ENCODE results near the gene SERINC4. TPM values are rescaled to one million over a fixed set of nuclear protein-coding genes. Genes with fewer than 3 reads are reported as not detected.

Gene SERINC4
- polyA plus RNA-seq, 1 donor, result 0.42 TPM

DNA sequence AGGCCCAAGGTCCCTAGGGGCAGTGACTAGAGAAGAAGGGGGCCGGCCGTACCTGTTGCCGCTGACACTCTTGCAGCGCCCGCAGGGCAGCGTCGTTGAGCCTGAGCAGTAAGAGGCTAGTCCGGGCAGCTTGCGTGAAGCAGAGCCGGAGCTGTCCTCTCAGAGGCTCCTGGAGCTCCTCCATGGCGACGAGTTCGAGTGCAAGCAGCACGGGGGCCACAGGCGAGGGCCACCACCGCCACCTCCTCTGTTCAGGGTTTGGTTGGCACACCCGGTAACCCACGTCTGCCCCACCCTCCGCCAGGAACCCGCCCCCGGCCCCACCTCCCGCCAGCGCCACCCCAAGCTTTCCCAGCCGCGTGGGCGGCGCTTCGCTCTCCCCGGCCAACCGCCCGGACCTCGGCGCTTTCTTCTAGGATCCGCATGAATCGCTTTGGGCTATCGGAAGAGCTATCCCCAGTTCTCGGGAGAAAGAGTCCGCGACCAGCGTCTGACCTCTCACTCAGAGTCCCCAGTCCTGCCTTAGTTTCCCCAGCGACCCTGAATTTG is 23.2 kb downstream of the SERINC4 start, which contains the start of gene ELL3:
Gene ELL3 (minus strand): TSS at position 249 of the 549 bp plus-strand sequence. CDS start 65 bp downstream, at position 184.
- Histone ChIP-seq H3K27me3 (ENCODE audit: control insufficient read depth, insufficient read depth, low read length) (no peaks in the 10 kb centered on the region), H3K4me1 (ENCODE audit: control insufficient read depth, insufficient read depth, low read length) (peaks cover 20% of the 10 kb centered on the region), H3K27ac (ENCODE audit: low read length) (peak within 1 kb of the TSS; percentile 94), H3K9me3 (ENCODE audit: control insufficient read depth, low read depth, low read length) (no peaks in the 10 kb centered on the region), H3K36me3 (ENCODE audit: control insufficient read depth, insufficient read depth, low read length) (peaks cover 25% of the 10 kb centered on the region), H3K4me3 (ENCODE audit: low read length) (peak within 1 kb of the TSS; percentile 74)
- DNase-seq, result peak; percentile 72 to 91
- no CpG with 5 or more reads among the region's 41 CpGs for whole genome bisulfite sequencing (ENCODE audit: insufficient coverage, low lambda C conversion rate)

DNA sequence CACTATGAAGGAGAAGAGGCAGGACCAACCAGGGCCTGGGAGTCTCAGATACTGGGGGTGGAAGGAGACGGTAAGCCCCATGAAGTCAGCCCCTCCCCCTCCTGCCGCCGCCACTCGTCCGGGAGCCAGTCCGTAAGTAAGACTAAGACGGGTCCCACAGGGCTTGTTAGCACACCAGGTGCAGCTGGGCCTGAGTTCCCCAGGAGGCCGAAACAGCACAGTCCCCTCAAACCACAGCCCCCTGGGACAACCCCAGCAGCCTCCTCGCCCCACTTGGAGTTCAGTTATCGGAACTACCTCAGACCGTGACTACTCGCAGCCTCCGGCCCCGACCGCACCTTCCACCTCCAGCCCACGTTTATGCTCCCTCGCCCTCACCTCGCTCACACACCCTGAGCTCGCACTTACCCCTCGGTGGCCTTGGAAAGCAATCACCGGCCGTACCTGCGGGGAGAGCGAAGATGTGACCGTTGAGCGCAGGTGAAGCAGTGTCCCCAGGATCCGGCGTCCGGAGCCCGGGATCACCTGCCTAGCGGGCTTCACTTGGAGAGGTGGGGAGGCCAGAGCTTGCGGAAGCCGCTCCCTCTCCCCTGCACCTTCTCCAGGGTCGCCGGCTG is 23.8 kb downstream of the SERINC4 start:
- WGBS (ENCODE audit: insufficient coverage, low lambda C conversion rate), result no CpG with 5 or more reads among the region's 35 CpGs
- peak overlapping the region; percentile 94 for H3K27ac ChIP-seq (ENCODE audit: low read length)
- peak in 1 of 2 donors; percentile 70 for DNase-seq
- peaks cover 31% of the 10 kb centered on the region for H3K36me3 ChIP-seq (ENCODE audit: control insufficient read depth, insufficient read depth, low read length)
- peak overlapping the region; percentile 74 for H3K4me3 ChIP-seq (ENCODE audit: low read length)
- H3K4me1 ChIP-seq (ENCODE audit: control insufficient read depth, insufficient read depth, low read length), result peaks cover 20% of the 10 kb centered on the region
- H3K9me3 ChIP-seq (ENCODE audit: control insufficient read depth, low read depth, low read length), result no peaks in the 10 kb centered on the region
- H3K27me3 ChIP-seq (ENCODE audit: control insufficient read depth, insufficient read depth, low read length), result no peaks in the 10 kb centered on the region

DNA sequence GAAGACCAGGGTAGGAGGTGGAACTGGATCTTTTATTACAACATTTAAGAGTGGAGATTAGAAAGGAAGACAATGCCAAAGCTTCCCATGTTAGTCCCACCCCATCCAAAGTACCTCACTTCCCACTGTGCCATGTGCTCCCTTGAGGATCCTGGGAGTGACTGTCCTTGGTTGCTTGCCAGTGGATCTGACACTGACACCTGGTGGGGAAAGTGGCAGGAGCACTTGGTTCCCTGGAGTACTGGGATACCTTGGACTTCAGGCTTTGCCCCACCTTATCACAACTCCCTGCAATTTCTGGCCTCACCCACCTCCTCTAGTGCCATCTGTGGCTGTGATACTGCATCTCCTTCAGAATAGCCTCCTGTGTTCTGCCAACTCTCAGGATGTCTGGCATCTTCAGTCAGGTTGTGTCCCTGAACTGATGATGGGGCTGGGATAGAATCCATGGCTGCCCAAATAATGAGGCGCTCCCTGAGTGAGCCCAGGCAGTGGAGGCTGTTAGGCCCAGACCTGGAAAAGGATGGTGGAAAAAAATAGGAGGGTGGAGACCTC is 24.5 kb downstream of the SERINC4 start:
- peak; percentile 93 to 97 for DNase-seq
- no CpG with 5 or more reads among the region's 1 CpG for WGBS (ENCODE audit: insufficient coverage, low lambda C conversion rate)
- H3K9me3 ChIP-seq (ENCODE audit: control insufficient read depth, low read depth, low read length), result no peaks in the 10 kb centered on the region
- H3K27ac ChIP-seq (ENCODE audit: low read length), result peak overlapping the region; percentile 94
- H3K36me3 ChIP-seq (ENCODE audit: control insufficient read depth, insufficient read depth, low read length), result peaks cover 38% of the 10 kb centered on the region
- H3K4me1 ChIP-seq (ENCODE audit: control insufficient read depth, insufficient read depth, low read length), result peaks cover 20% of the 10 kb centered on the region
- H3K27me3 ChIP-seq (ENCODE audit: control insufficient read depth, insufficient read depth, low read length), result no peaks in the 10 kb centered on the region
- H3K4me3 ChIP-seq (ENCODE audit: low read length), result peak overlapping the region; percentile 74

DNA sequence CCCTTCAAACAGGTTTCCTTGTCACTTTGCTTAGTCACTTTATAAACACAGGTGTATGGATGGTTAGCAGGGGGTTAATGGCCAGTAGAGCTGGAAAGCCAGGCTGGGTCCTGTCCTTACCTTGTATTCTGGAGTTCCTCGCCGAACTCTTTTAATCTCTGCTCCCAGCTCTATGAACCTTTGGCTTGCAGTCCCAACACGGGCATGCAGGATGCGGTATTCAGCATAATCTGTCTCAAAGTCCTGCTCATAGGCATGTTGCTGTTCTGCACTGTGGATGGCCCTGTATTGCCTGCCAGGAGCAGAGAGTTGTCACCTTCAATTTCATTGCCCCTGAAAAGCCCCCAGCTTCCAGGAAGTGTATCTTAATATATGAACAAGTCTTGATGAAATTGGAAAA is 26.0 kb downstream of the SERINC4 start:
- Histone ChIP-seq H3K27ac (ENCODE audit: low read length) (no peak overlapping the region), H3K9me3 (ENCODE audit: control insufficient read depth, low read depth, low read length) (no peaks in the 10 kb centered on the region), H3K4me1 (ENCODE audit: control insufficient read depth, insufficient read depth, low read length) (peaks cover 20% of the 10 kb centered on the region), H3K36me3 (ENCODE audit: control insufficient read depth, insufficient read depth, low read length) (peaks cover 48% of the 10 kb centered on the region), H3K4me3 (ENCODE audit: low read length) (no peak overlapping the region), H3K27me3 (ENCODE audit: control insufficient read depth, insufficient read depth, low read length) (no peaks in the 10 kb centered on the region)
- no CpG with 5 or more reads among the region's 4 CpGs for WGBS (ENCODE audit: insufficient coverage, low lambda C conversion rate)
- no peak for DNase-seq

DNA sequence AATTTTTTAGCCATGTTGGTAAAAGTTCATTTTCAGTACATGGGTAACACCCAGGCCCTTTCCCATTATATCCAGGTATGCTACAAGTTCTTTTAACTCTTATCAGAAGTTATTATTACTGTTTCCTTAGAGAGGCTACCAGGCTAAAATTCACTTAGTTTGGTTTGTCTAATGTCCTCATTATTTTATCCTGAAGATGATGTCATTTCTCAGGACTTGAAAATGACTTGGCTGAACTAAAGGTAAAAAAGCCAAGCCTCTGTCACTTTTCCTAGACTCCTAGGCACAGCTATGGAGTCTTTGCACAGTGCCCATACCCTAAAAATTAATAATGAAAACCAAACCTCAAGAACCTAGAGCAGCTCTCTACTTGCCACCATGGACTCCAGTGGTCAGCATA is 27.4 kb downstream of the SERINC4 start:
- Histone ChIP-seq H3K27me3 (ENCODE audit: control insufficient read depth, insufficient read depth, low read length) (no peaks in the 10 kb centered on the region), H3K4me1 (ENCODE audit: control insufficient read depth, insufficient read depth, low read length) (peaks cover 15% of the 10 kb centered on the region), H3K4me3 (ENCODE audit: low read length) (no peak overlapping the region), H3K36me3 (ENCODE audit: control insufficient read depth, insufficient read depth, low read length) (peaks cover 60% of the 10 kb centered on the region), H3K27ac (ENCODE audit: low read length) (no peak overlapping the region), H3K9me3 (ENCODE audit: control insufficient read depth, low read depth, low read length) (no peaks in the 10 kb centered on the region)
- no peak for DNase-seq

DNA sequence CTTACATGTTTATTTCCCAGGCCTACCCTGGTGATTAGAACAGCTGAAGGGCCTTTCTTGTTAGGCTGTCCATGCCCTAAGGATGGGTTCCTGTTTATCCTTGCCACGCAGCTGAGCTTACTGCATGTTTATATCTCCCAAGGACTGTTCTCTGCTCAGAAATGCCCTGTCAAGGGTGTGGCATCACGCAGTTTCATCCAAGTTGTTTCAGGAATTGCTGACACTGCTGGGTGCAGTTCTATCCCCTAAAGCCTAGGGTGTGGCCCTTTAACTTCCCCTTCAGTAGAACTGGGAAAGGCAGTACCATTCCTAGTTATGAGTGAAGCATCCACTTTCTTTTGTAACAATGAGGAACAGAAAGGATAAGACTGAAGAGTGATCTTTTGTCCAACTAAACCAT is 28.2 kb downstream of the SERINC4 start:
- DNase-seq, result peak in 1 of 2 donors; percentile 40
- Histone ChIP-seq H3K36me3 (ENCODE audit: control insufficient read depth, insufficient read depth, low read length) (peaks cover 68% of the 10 kb centered on the region), H3K4me1 (ENCODE audit: control insufficient read depth, insufficient read depth, low read length) (peaks cover 12% of the 10 kb centered on the region), H3K4me3 (ENCODE audit: low read length) (no peak overlapping the region), H3K9me3 (ENCODE audit: control insufficient read depth, low read depth, low read length) (no peaks in the 10 kb centered on the region), H3K27ac (ENCODE audit: low read length) (peak overlapping the region; percentile 2), H3K27me3 (ENCODE audit: control insufficient read depth, insufficient read depth, low read length) (no peaks in the 10 kb centered on the region)
- no CpG with 5 or more reads among the region's 2 CpGs for WGBS (ENCODE audit: insufficient coverage, low lambda C conversion rate)

DNA sequence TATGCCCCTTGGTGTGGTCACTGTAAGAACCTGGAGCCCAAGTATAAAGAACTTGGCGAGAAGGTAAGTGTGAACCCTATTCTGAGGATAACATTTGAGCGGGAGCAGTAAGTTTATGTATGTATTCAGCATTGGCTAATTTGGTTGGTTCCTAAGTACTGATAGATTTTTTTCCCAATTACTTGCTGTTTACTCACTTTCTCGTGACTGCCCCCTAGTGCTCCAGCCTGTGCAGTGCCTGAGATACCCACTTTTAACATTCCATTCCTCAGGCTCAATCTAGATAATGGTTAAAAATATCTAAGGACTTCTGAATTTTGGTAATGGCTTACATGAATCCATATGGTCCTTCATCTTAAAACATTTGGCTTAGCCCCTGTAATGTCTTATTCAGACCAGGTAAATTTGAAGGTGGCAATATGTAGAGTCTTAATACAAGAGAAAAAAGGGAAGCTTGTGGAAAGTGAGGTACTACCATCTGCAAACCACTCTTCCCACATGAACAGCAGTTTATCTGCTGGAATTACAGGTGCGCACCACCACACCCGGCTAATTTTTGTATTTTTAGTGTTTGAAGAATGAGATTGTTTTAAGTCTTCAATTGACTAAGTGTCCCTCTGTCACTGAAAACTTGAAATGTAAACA is 30.3 kb downstream of the SERINC4 start:
- DNase-seq, result peak in 1 of 2 donors; percentile 39
- H3K36me3 ChIP-seq (ENCODE audit: control insufficient read depth, insufficient read depth, low read length), result peaks cover 88% of the 10 kb centered on the region
- peaks cover under 1% of the 10 kb centered on the region for H3K4me1 ChIP-seq (ENCODE audit: control insufficient read depth, insufficient read depth, low read length)
- H3K9me3 ChIP-seq (ENCODE audit: control insufficient read depth, low read depth, low read length), result no peaks in the 10 kb centered on the region
- no peak overlapping the region for H3K4me3 ChIP-seq (ENCODE audit: low read length)
- no peak overlapping the region for H3K27ac ChIP-seq (ENCODE audit: low read length)
- H3K27me3 ChIP-seq (ENCODE audit: control insufficient read depth, insufficient read depth, low read length), result no peaks in the 10 kb centered on the region
- no CpG with 5 or more reads among the region's 5 CpGs for WGBS (ENCODE audit: insufficient coverage, low lambda C conversion rate)

DNA sequence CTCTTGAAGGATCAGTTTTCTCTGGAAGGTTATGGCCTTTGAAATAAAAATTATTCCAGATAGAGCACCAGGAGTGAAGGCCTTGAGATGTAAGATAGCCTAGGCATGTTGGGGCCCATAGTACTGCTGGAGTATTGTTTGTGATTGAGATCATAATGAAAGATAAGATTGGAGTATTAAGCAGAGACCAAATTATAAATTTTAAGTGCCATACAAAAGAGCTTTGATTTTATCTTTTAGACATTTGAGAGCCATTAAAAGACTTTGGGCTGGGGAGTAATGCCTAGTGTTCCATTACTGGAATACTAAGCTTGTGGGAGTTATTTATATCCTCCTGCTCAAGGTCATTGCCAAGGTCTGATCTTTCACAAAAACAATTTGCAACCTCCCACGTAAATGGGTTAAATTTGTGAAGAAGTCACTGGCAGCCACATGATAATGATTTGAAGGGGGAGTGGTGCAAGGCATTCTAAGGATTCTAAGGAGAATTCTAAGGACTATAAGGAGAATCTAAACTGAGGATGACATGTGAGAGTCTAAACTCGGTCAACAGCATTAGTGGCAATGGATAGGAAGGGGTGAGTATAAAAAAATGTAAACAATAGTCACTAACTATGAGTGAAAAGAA is 36.1 kb downstream of the SERINC4 start:
- no peak overlapping the region for H3K4me3 ChIP-seq (ENCODE audit: low read length)
- no peaks in the 10 kb centered on the region for H3K9me3 ChIP-seq (ENCODE audit: control insufficient read depth, low read depth, low read length)
- DNase-seq, result no peak
- WGBS (ENCODE audit: insufficient coverage, low lambda C conversion rate), result 75% methylated on average over 1 of the region's 2 CpGs
- no peaks in the 10 kb centered on the region for H3K4me1 ChIP-seq (ENCODE audit: control insufficient read depth, insufficient read depth, low read length)
- no peak overlapping the region for H3K27ac ChIP-seq (ENCODE audit: low read length)
- peaks cover 78% of the 10 kb centered on the region for H3K36me3 ChIP-seq (ENCODE audit: control insufficient read depth, insufficient read depth, low read length)
- no peaks in the 10 kb centered on the region for H3K27me3 ChIP-seq (ENCODE audit: control insufficient read depth, insufficient read depth, low read length)

DNA sequence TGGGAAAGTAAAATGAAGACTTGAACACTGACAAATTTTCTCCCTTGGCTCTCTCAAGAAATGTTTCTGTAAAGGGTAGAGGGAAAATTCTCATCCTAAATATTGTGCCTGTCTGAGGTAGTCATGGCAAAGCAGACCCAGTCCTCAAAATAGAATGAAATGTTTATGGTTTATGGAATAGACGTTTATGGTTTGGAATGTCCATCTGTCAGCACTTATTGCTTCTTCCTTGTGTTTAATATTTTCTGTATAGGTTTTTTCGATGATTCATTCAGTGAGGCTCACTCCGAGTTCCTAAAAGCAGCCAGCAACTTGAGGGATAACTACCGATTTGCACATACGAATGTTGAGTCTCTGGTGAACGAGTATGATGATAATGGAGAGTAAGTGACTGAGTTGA is 37.2 kb downstream of the SERINC4 start:
- Histone ChIP-seq H3K4me1 (ENCODE audit: control insufficient read depth, insufficient read depth, low read length) (no peaks in the 10 kb centered on the region), H3K9me3 (ENCODE audit: control insufficient read depth, low read depth, low read length) (no peaks in the 10 kb centered on the region), H3K27me3 (ENCODE audit: control insufficient read depth, insufficient read depth, low read length) (no peaks in the 10 kb centered on the region), H3K27ac (ENCODE audit: low read length) (no peak overlapping the region), H3K4me3 (ENCODE audit: low read length) (no peak overlapping the region), H3K36me3 (ENCODE audit: control insufficient read depth, insufficient read depth, low read length) (peaks cover 78% of the 10 kb centered on the region)
- WGBS (ENCODE audit: insufficient coverage, low lambda C conversion rate), result 83% methylated on average over 1 of the region's 6 CpGs
- DNase-seq, result no peak

DNA sequence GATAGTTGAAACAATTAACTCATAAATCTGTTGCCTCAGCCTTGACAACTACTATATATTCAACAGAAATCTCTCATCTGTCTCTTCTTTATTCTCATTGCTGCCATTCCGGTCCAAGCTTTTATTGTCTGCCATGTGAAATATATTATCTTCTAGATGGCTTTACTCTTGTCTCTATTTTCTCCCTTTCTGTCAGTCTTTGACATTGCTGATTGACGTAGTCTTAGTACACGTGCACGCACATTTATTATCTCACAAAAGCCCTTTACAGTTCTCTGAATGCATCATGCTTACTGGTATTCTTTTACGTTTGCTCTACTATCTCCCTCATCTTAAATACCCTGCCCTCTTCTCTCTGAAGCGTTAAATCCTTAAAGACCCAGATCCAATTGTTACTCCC is 48.1 kb downstream of the SERINC4 start:
- DNase-seq, result no peak
- Histone ChIP-seq H3K9me3 (ENCODE audit: control insufficient read depth, low read depth, low read length) (no peaks in the 10 kb centered on the region), H3K36me3 (ENCODE audit: control insufficient read depth, insufficient read depth, low read length) (peaks cover 28% of the 10 kb centered on the region), H3K4me1 (ENCODE audit: control insufficient read depth, insufficient read depth, low read length) (peaks cover 3% of the 10 kb centered on the region), H3K4me3 (ENCODE audit: low read length) (no peak overlapping the region), H3K27me3 (ENCODE audit: control insufficient read depth, insufficient read depth, low read length) (no peaks in the 10 kb centered on the region), H3K27ac (ENCODE audit: low read length) (no peak overlapping the region)
- WGBS (ENCODE audit: insufficient coverage, low lambda C conversion rate), result 66% methylated on average over 5 of the region's 6 CpGs

Measured in large intestine (tissue), 3 donors.